CD4-positive, alpha-beta T cell treated with Interleukin-12 subunit alpha and Interleukin-12 subunit beta, for 1 hour (primary cell): ENCODE data around the gene CRYZ.
"Not testable (repeated sequence)": the region's sequence is repeated elsewhere in the genome, so short reads cannot be mapped to it uniquely, and the experiment has no call there.

Experiments
- DNase-seq: peaks from one replicate; pipeline ENCODE4 v3.0.0-alpha.2; 2020

Gene CRYZ, protein sequence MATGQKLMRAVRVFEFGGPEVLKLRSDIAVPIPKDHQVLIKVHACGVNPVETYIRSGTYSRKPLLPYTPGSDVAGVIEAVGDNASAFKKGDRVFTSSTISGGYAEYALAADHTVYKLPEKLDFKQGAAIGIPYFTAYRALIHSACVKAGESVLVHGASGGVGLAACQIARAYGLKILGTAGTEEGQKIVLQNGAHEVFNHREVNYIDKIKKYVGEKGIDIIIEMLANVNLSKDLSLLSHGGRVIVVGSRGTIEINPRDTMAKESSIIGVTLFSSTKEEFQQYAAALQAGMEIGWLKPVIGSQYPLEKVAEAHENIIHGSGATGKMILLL

DNA sequence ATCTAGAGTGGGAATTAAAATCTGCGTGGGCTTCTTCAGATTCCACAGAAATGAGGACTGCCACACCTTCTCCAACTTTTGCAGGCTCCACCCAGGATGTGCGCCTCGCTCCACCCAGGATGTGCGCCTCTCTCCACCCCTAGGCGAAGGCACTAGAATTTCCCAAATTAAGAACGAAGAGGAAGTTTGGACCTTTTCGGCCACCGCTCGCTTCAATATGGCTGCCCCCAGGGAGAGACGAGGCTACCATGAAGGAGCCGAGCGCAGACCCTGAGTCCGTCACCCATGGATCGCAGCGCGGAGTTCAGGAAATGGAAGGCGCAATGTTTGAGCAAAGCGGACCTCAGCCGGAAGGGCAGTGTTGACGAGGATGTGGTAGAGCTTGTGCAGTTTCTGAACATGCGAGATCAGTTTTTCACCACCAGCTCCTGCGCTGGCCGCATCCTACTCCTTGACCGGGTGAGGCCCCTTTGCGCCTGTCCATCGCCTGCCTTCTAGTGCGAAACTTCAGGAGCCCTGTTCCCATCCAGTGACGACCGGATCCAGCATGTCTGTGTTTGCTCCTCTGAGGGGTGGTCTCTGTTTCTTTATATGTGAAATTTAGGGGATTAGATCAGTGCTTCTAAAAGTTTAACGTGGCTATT, at the start of gene CRYZ, which contains the start of gene TYW3:
CRYZ (minus strand) TSS at position 91 of the 644 bp plus-strand sequence. CDS start 8,229 bp downstream, outside the sequence.
TYW3 (plus strand) TSS at position 193 of the 644 bp plus-strand sequence; CDS start at position 286, 93 bp downstream.
- peak; percentile 88 for DNase-seq

DNA sequence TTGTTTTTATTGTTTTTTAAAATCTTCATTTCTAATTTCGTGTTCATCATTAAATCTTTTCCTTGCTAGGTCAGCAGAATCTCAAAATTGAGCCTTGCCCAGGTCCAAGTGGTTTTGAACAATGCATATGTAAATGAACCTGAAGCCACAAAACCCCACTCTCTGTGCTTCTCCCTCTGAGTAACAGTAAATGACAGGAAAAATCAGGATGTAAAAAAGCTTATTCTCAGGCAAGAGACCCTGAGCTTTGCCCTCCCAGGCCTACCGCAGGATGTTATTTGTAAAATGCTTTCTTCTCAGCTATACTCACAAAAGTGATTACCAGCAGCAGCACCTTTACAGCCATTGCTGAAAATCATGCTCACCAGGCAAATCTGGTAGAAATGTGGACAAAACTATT, 47.7 kb upstream of the CRYZ start:
- DNase-seq: no peak

DNA sequence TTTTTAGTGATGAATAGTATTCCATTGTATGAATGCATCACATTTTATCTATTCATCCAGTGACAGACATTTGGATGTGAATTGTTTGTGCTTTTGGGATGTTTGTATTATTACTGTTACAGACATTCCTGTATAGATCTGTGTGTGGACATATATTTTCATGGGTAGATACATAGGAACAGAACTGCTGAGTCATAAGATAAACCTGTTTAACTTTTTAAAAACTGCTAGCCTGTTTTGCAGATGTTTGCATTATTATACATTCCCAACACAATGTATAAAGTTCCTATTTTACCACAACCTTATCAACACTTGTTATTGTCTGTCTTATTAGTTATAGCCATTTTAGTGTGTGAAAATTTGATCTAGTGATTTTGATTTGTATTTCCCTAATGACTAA, 46.9 kb upstream of the CRYZ start:
- no peak for DNase-seq

DNA sequence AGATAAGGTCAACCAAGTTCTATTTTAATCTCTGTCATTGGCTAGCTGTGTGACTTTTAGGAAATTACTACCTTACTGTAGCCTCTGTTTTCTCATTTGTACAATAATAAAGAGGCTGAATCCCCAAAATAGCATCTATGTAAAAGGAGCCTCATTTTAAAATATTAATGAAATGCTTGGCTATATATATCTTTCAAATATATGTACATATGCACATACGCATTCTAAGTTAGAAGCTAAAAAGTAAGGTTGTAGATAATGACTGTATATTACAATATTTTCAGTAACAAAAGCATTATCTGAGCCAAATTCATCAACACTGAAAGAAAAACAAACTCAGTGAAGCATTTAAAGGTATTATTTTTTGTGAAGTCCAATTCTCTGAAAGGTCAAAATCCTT, 44.7 kb upstream of the CRYZ start:
- no peak for DNase-seq

DNA sequence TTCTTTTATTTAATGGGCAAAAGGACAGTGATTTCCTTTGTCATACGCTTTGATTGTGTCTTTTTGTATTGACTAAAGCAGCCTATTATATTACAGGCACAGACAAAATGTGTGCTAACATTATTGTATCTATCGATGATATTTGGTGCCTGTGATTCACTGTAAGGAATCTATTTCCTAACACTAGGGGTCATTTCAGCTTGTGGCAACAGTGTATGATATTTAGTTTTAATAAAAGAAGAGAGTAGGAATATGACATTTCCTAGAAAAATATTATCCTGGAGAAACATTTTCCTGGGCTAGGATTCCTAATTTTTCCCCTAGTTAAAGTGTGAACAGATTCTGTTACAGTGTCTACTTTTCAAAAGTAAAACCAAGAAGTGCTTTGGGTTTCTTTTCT, 42.9 kb upstream of the CRYZ start:
- no peak for DNase-seq

DNA sequence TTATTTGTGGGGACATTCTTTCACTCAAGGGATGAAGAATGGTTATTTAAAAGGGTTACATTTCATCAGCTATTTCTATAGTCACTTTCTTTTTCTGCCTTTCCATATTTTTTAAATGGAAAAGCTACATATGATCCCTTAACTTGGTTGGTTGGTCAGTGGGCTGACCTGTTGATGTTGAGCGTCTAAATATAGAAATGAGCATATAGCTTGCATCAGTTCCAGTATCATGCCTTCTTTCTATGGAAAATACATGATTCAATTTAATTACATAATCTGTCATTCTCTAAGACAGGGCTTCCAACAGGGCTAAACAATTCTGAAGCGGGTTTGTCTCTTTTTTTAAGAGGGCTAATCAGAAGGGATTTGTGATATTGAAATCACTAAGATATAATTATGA, 40.7 kb upstream of the CRYZ start:
- DNase-seq: no peak

DNA sequence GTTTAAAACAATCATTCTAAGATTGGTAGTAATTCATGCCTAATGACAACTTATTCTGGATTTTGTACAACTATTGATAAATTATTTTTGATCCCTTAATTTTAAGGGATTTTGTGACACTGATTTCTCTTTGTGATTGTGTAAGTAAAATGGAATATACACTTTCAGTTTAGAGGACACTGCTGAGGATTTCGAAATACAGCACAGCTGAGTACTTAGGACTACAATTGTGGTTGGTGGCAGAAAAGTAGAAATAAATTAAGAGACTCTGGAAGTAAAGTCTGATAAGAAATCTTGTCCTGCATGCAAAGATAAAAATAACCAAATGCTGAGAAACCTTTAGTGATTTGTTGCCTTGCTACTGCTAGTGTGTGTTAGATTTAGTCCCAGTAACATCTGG, 40.1 kb upstream of the CRYZ start:
- no peak for DNase-seq

DNA sequence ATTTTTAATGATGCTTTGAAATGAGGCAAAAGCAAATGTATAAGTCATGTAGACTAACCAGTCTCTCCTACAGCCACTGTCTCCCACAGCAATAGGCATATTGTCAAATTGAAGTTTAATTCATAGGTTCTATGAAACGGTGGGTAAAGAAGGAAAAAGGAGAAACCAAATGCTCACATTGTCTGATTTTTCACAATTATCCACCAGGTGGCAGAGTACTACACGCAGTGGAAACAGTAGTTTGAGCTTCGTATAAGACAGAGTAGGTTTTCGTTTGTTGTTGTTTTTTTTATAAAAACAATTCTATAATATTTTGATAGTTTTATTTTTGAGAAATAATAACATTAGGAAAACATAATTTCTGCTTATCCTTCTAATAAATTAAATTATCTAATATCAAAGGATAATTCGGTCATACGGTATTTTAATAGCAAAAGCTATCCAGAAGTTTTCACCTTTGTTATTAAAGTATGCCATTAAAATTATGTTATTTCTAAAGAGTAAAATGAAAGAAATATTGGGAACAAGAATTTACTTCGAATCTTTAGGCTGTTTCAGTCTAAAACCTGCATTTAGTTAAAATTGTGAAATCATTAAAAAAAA, 39.2 kb upstream of the CRYZ start:
- peak; percentile 33 for DNase-seq

DNA sequence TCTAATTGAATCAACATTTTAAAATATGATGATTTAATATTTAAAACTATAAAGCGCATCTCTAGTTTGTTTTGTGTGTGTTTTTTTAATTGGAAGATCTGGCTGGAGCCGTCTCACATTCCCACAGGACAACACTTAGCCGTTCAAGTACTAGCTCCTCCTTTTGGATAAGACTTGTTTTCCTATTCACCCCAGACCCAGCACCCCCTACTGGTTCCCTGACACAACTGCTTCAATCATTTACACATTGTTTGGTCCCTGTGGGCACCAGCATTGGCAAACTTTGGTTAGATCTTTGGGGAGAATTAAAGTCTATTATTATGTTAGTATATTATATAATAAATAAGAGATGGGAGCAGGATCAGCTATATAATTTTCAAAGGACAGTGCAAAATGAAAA, 34.6 kb upstream of the CRYZ start:
- no peak for DNase-seq

DNA sequence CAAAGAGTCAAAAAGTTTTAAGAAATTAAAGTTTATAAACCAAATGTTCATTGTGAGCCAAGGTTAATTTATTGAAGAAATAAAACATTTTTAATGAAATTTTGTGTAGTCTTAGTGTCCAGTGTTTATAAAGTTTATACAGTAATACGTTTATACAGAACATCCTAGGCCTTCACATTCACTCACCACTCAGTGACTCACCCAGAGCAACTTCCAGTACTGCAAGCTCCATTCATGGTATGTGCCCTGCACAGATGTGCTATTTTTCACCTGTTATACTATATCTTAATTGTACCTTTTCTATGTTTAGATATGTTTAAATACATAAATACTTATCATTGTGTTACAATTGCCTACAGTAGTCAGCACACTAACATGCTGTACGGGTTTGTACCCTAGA, 33.7 kb upstream of the CRYZ start:
- no peak for DNase-seq

DNA sequence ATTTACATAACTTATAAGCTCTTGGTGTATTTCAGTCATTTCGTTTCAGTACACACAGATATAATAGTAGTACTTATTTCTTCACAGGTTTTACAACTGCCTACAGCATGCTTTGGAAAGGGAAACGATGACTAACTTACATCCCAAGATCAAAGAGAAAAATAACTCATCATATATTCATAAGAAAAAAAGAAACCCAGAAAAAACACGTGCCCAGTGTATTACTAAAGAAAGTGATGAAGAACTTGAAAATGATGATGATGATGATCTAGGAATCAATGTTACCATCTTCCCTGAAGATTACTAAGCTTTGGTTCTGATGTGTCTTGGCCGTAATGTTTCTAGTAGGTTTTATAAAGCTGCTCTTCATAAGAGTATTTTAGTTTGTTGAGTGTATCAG, 31.0 kb upstream of the CRYZ start:
- DNase-seq: no peak

DNA sequence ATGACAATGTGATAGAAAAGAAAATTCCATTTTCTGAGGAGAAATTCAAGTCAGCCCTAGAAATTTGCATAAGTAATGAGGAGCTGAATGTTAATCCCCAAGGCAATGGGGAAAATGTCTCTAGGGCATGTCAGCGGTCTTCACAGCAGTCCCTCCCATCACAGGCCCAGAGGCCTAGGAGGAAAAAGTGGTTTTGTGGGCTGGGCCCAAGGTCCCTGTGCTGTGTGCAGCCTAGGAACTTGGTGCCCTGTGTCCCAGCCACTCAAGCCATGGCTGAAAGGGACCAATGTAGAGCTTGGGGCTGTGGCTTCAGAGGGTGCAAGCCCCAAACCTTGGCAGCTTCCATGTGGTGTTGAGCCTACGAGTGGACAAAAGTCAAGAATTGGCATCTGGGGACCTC, 23.8 kb upstream of the CRYZ start:
- DNase-seq: not testable (repeated sequence)

DNA sequence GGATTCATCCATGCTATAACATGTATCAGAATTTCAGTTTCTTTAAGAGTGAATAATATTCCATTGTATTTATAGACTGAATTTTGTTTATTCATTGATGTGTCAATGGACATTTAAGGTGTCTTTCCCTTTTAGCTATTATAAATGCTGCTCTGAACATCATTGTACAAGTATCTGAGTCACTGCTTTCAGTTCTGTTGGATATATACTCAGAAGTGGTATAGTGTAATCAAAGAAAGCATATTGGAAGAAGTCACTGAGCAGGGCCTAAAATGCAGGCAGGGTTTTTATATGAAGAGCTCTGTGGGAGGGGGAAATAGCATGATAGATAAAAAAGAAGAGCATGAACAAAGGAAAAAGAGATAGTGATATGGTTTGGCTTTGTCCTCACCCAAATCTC, 22.6 kb upstream of the CRYZ start:
- no peak for DNase-seq

DNA sequence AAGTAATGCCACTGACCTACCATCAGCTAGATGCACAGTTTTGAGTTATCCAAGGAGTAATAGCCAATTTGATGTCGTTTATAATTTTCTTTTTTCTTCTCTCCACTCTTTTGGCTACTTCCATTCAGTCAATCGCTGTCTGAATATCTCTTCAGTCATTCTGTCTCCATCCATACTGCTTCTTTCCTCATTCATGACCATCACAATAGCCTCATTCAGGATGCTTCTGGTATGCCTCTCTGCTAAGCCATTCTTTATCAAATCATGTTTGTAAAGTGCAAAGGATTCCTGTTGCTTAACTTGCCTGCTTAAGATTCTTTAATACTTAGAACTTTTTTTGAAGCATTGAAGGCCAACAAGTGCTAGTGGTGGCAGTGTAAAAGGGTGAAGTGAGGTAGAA, 20.3 kb upstream of the CRYZ start:
- DNase-seq: no peak

DNA sequence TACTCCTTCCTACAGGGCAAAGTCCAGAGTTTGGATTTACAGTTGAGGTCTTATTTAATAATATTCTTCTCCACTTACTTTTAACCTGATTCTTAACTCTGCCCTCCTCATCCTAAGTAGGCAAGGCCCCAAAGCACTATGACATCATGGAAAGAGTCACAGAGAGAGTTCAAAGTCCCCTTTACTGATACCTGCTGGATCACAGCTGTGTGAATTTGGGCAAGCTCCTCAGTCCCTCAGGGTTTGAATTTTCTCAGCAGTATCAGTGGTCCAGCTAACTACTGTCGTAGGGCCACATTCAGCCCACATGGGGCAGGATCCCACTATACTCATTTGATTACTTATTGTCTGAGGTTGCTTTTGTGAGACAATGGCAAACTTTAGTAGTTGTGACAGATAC, 16.1 kb upstream of the CRYZ start:
- DNase-seq: no peak

DNA sequence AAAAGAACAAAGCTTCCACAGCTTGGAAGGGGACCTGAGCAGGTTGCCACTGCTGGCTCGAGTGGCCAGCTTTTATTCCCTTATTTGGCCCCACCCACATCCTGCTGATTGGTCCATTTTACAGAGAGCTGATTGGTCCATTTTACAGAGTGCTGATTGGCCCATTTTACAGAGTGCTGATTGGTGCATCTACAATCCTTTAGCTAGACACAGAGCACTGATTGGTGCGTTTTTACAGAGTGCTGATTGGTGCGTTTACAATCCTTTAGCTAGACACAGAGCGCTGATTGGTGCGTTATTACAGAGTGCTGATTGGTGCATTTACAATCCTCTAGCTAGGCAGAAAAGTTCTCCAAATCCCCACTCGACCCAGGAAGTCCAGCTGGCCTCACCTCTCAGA, 12.4 kb upstream of the CRYZ start:
- not testable (repeated sequence) for DNase-seq

DNA sequence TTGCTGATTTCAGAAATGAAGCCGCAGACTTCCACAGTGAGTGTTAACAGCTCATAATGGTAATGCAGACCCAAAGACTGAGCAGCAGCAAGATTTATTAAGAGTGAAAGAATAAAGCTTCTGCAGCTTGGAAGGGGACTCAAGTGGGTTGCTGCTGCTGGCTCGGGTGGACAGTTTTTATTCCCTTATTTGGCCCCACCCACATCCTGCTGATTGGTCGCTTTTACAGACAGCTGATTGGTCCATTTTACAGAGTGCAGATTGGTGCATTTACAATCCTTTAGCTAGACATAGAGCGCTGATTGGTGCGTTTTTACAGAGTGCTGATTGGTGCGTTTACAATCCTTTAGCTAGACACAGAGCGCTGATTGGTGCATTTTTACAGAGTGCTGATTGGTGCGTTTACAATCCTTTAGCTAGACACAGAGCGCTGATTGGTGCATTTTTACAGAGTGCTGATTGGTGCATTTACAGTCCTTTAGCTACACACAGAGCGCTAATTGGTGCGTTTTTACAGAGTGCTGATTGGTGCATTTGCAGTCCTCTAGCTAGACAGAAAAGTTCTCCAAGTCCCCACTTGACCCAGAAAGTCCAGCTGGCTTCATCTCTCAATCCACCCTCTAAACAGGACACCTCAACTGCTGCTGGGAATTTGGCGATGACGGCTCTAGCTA, 7.6 kb upstream of the CRYZ start:
- not testable (repeated sequence) for DNase-seq

DNA sequence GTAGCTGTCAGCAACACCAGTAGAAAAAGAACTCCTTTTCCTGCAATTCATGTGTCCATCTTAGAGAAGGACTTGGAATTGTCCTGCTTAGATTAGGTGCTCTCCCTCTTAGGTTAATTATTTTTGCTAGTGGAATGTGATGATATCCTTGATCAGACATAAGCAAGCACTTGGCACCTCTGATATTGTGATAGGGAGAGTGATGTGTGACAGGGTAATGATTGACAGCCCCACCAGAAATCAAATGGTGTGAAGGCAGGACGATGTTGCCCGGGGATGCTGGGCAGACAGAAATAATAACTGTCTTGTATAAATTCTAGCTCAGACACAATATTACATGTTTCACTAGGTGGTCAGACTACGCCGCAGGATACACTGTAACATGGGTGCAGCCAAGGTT, 4.5 kb upstream of the CRYZ start:
- no peak for DNase-seq

DNA sequence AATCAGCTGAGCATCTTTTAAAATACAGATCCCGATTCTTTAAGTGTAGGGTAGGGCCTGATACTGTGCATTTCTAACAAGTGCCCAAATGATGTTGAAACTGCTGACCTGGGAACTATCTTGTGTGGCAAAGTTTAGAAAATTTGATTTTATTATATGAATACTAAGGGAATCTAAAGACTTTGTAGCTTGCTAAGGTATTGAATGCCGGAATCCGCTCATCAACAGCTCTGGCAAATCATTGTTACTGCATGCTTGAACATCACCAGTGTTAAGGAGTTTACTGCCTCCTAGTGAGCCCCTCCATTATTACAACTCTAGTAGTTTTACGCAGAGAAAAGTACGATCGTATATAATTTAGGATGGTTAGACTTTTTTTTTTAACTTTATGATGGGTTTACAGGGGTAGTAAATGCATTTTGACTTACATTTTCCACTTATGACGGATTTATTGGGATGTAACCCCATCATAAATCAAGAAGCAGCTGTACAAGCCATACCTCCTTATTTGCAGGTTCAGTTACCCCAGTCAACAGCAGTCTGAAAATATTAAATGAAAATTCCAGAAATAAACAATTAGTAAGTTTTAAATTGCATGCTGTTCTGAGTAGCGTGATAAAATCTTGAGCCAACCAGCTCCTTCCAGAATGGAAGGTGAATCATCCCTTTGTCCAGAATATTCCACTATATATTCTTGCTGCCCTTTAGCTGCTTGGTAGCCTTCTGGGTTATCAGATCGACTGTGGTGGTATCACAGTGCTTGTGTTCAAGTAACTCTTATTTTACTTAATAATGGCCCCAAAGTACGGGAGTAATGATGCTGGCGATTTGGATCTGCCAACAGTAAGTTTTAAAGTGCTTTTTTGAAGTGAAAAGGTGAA, 994 bp upstream of the CRYZ start:
- DNase-seq: peak; percentile 76

DNA sequence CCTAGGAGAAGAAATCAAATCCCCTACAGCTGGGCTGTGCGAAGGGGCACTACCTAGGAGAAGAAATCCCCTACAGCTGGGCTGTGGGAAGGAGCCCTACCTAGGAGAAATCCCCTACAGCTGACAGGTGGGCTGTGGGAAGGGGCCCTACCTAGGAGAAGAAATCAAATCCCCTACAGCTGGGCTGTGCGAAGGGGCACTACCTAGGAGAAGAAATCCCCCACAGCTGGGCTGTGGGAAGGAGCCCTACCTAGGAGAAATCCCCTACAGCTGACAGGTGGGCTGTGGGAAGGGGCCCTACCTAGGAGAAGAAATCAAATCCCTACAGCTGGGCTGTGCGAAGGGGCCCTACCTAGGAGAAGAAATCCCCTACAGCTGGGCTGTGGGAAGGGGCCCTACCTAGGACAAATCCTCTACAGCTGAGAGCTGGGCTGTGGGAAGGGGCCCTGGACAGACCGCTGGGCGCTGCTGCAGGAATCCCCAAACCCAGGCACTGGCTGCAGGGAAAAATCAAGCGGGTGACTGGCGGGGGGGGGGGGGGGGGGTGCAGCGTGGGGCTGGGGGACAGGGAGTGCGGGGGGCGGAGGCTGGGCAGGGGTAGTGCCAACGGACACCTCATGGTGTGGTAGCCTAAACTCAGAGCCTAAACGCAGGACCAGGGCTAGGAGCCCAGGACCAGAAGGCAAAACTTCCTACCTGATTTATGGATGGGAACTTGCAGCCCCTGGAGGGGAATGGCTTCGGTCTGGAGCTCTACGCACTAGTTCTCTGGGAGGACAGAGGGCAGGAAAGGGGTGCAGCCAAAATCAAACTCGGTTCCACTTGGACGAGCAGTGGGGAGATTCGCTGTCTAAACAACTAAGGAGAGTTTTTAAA, 541 bp downstream of the CRYZ start:
- peak; percentile 11 for DNase-seq

DNA sequence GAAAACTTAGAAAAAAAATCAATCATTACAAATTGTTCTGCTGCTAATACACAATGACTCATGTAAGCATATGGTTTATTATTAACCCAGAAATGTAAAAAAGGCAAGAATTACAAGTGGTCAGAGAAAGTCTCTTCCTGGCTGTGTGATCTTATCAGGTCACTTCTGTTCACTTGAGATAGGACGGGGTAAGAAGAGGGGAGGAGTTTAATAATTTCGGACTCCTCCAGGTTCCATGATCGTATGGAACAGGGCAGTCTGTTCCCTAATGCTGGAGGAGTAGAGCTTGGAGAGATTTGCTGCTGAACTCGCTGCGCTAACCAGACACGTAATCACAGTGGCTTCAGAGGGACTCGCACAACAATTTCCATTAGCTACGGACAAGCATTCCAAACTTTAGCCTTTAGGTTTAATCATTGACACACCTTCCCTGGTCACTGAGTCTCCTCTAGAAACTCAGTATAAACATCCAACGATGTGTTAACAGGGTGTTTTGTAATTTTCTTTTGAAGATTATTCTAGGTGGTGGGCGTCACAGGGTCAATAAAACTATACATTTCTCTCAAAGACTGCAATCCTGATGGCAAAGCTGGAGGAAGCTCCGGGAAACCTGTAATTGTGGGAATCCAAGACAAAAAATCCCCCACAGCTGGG, 1.3 kb downstream of the CRYZ start:
- no peak for DNase-seq
